Endothelial cell of hepatic sinusoid (primary cell): Measurements from ENCODE around the gene SPRN.

ENCODE experiments used
- in situ Hi-C: cut with HindIII; loops from 2 replicates; pipeline ENCODE4 v1.10.0; 2017; ENCODE audit warnings: low sequenced_read_pairs

The SPRN gene

DNA sequence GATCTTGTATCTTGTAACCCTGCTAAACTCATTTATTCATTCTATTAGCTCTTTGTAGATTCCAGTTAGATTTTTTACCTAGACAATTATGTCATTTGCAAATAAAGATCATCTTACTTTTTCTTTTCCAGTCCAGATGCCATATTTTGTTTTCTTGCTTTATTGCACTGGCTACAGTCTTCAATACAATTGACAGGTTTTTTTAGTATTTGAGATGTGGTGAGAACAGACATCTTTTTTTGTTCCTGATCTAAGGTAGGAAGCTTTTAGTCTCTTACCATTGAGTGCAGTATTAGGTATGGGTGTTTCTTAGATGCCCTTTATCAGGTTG, 12.1 kb downstream of the SPRN start:
- in situ Hi-C loops = no loop called here

DNA sequence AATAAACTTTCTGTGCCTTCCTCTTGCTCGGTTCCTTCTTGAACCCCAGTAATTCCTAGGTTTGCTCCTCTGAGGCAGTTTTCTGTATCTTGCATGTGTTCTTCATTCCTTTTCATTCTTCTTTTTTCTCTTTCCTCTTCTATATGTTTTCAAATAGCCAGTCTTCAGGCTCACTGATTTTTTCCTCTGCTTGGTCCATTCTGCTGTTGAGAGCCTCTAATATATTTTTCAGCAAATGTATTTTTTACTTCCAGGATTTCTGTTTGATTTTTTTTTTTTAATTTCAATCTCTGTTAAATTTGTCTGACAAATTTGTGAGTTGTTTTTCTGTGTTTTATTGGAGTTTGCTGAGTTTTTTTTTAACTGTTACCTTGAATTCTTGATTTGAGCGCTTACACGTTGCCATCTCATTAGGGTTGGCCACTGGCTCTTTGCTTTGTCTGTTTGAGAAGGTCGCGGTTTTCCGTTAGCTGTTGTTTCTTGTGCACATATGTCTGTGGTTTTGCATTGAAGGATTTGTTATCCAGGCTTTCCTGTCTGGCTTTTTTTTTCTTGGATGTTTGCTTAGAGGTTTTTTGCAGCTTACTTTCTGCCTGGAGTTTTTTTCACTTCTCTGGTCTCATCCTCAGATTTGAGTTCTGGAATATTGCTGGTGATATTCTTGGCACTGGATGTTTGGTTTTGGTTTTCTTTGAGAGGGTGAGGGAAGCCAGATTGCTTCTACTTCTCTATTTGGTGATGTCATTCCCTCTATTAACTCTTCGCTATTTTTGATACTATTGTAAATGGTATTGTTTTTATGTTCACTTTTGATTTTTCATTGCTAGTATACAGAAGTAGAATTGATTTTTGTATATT, 12.7 kb downstream of the SPRN start:
- in situ Hi-C loops = no loop called here

DNA sequence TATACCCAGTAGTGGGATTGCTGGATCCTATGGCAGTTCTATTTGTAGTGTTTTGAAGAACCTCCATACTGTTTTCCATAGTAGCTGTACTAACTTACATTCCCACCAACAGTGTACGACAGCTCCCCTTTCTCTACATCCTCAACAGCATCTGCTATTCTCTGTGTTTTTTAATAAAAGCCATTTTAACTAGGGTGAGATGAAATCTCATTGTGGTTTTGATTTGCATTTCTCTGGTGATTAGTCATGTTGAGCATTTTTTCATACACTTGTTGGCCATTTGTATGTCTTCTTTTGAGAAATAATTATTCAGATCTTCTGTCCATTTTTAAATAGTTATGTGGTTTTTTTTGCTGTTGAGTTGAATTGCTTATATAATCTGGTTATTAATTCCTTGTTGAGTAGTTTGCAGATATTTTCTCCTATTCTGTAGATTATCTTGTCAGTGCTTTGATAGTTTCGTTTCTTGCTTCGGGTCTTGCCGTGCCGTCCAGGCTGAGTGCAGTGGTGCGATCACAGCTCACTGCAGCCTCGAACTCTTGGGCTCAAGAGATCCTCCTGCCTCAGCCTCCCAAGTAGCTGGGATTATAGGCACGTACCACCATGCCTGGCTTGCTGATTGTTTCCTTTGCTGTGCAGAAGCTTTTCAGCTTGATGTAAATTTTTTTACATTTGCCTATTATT, 18.4 kb downstream of the SPRN start:
- in situ Hi-C loops = no loop called here

DNA sequence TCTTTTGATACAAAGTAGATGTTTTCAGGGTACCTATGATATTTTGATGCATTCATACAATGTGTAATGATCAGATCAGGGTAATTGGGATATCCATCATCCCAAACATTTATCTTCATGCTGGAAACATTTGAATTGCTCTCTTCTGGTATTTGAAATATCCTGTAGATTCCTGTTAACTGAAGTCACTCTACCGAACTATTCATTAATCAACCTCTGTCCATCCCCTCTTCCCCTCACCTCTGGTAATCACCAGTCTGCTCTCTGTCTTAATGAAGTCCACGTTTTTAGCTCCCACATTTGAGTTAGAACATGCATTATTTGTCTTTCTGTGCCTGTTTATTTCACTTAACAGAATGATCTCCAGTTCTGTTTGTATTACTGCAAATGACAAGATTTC, 19.2 kb downstream of the SPRN start:
- in situ Hi-C loops = no loop called here

DNA sequence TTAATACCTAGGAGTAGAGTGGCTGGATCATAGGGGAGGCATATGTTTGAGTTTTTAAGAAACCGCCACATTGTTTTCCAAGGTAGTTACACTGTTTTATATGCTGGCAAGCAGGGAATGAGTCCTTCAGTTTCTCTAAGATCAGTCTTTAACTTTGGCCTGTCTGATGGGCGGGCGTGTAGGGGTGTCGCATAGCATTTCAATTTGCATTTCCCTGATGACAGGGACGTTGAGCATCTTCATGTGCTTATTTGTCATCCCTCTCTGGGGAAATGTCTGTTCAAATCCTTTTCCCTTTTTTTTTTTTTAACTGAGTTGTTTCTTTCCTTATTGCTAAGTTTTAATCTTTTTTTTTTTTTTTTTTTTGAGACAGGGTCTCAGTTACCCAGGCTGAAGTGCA, 20.6 kb downstream of the SPRN start:
- in situ Hi-C loops = no loop called here

DNA sequence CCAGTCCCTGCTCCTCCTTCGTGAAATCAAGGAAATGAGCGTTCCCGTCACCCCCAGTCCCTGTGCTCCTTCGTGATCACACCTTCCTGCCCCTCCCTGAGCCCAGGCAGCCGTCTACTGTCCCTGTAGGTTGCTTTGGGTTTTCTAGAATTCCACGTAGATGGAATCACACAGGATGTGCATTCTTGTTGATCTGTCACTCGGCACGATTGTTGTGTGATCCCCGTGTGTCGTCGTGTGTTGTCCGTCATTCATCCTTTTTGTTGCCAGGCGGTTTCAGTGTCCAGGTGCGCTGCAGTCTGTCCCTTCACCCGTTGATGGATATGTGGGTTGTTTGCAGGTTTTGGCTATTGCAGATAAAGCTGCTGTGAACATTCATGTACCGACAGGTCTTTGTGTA, 21.1 kb downstream of the SPRN start:
- in situ Hi-C loops = no loop called here

DNA sequence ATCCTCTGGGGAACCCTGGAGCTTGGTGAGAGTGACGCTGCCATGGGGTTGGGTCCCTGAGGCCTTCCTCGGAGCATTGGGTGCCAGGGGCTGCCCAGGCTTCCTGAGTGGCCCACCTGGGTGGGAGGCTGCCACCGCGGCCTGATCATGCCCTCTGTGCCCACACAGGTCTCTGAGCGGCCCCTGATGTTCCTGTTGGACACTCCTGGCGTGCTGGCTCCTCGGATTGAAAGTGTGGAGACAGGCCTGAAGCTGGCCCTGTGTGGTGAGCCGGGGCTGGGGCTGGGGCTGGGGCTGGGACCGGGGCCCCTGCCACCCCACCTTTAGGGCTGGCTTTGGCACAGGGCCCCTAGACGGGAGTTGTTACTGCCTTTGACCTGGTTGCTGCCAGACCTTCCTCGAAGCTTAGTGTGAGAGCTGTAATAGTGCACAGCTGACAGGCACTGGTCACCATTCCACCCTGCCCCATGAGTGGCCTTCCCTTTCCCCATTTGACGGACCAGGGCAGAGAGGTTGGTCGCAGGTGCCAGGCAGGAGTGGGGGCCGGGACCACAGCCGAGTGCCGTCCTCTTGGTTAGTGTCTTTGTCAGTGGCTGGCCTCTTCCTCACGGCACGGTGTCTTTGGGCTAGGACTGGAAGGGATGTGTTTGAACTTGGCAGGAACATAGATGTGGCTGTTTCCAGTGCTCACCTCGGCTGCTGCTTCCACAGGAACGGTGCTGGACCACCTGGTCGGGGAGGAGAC, 22.3 kb downstream of the SPRN start:
- in situ Hi-C loops = no loop called here

DNA sequence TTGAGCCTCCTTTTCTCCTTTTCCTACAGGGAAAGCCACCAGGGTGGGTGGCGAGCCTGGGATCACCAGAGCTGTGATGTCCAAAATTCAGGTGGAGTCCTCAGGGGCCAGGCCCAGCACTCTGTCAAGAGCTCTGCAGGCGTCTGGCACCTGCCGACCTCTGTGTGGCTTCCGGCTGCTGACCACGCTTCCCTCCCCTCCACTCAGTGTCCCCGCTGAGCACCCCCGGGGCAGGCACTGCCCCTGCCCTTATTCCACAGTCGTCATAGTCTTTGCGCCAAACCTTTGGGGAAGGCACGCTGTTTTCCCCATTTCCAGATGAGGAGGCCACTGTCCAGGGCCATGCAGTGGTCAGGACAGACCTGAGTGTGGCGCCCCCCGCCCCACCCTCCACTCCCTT, 22.9 kb downstream of the SPRN start:
- in situ Hi-C loops = no loop called here

DNA sequence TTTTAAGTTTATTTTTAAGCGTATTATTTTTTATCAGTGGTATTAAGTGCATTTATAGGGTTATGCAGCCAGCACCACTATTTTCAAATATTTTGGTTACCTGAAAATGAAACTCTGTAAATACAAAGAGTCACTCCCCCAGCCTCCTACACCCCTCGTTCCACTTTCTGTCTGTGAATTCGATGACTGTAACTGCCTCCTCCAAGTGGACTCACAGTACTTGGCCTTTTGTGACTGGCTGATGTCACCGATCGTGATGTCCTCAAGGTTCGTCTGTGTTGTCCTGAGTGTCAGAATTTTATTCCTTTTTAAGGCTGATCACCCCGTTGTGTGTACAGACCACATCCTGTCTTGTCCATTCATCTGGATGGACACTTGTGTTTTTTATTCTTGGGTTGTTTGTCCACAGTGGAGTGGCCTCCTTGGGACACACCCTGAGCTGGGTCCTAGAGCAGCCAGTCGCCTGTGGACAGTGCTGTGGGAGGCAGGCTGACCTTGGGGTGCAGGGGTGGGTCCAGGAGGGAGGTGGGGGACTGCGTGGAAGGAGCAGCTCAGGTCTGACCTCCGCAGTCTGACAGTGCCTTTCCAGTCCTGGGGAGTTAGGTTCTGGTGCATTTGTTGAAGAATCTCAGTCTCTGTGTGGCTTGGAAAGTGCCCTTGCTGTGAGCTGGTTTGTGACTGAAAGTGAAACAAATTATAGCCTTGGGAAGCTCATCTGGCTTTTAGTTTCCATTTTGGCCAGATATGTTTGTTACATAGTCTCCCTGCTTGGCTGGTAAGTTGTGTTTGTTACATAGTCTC, 23.6 kb downstream of the SPRN start:
- in situ Hi-C loops = no loop called here

DNA sequence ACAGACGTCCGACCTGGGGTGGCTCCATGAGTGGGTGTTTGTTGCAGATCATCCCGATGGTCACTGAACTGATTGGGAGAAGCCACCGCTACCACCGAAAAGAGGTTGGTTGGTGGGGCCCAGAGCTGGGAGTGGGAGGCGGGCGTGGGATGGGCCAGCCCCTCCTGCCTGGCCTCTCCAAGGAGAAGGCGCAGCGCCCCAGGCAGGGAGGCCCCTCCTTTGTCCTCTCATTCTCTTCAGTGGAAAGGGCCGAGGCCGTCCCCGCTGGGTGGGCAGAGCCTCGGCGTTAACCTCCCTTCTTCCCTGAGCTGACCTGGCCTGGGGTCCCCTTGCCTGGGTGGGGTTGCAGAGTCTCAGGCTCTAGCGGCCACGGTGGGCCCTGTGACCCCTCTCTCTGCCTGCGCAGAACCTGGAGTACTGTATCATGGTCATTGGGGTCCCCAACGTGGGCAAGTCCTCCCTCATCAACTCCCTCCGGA, 25.3 kb downstream of the SPRN start:
- in situ Hi-C loops = no loop called here

DNA sequence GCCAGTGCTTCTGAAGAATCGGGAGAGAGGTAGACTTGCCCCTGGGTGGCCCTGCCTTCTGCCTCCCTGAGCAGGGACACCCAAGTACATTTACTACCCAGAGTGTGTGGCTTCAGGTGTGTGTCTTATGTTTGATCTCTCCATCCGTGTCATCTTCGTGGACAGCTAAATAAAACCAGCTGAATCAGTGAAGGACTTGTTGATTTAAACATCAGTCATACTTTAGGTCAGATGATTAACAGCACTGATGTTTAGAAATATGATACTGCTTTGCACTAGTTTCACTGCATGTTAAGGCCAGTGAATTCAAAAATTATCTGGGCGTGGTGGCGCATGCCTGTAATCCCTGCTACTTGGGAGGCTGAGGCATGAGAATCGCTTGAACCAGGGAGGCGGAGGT, 26.5 kb downstream of the SPRN start:
- in situ Hi-C loops = no loop called here

DNA sequence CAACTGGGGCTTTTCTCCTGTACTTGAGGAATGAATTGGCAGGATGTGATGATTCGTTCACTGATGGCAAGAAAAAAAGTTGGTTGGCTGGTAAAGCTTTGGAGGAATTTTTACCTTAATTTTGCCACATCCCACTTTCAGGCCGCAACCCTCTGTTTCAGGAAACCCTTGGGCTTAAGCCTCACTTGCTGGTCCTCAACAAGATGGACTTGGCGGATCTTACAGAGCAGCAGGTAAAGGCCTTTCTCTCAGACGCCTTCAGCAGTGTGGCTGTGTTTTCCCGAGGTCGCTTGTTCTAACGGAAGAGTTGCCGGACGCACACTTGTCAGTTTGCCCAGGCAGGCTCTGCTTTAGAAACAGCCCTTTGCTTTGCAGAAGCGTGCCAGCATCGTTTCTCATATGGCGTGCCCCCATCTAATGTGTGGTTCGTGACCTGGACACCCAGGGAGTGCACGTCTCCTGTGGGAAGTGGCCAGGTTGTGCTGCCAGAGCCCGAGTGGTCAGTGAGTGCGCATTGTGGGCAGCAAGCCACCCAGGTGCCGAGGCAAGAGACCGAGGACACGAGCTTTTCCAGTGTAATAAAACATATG, 28.3 kb downstream of the SPRN start:
- in situ Hi-C loops = no loop called here

DNA sequence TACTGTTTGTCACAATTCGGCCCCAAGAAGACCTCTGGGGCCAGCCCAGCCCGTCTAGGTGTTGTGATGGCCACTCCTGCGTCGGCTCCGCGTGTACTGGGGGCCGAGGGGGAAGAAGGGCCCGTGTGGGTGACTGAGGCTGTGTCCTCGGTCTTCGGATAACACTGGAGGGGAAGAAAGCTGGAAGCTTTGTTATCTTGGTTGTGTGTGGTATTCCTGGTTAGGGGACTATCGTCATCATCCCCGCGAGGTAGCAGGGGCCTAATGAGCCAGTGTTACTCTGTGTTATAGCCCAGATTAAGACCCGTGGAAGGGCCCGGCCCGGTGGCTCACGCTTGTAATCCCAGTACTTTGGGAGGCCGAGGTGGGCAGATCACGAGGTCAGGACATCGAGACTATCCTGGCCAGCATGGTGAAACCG, 29.6 kb downstream of the SPRN start:
- in situ Hi-C loops = no loop called here

DNA sequence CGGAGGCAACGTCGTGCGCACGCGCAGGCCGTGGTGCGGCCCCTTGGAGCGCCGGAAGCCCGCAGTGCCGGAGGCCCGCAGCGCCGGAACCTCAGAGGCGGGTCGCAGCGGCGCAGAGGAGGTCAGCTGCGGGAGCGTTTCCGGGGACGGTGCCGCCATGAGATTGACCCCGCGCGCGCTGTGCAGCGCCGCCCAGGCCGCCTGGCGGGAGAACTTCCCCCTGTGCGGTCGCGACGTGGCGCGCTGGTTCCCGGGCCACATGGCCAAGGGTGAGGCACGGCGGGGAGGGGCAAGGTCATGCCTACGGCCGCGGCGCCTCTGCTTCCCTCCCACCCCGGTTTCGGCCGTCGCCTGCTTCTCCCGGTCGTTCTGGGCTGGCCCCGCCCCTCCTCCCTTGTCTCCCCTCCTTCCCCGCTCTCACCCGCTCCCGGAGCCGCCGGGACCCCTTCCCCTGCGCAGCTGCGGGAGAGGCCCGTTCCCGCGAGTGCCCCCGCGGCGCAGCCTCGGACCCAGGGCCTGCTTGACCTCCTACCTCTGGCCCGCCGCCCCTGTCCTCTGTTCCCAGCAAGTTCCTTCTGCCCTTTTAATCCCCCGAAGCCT, 30.3 kb downstream of the SPRN start, which contains the start of gene MTG1:
TSS of gene MTG1 (plus strand) at position 94 of the 600 bp plus-strand sequence. CDS start at position 158, 64 bp downstream.
- in situ Hi-C loops = no loop called here

DNA sequence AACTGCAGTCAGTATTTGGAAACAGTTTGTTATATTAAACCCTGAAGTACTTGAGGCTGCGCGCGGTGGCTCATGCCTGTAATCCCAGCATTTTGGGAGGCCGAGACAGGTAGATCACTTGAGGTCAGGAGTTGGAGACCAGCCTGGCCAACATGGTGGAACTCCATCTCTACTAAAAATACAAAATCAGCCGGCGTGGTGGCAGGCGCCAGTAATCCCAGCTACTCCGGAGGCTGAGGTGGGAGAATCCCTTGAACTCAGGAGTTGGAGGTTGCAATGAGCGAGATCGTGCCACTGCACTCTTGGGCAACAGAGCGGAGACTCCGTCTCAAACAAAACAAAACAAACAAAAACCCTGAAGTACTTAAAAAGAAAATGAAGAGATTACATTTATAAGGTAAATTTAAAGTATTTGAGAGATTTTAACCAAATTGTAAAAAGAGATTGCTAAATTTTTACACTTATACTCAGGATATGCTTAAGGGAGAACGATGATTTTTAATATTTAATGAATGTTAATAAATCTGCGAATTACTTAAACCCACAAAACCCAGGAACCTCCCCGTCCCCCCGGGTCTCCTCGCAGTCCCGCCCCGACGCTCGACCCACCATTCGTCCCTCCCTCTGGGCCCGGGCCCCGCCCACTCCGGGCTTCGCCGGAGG, 30.9 kb downstream of the SPRN start:
- in situ Hi-C loops = no loop called here

DNA sequence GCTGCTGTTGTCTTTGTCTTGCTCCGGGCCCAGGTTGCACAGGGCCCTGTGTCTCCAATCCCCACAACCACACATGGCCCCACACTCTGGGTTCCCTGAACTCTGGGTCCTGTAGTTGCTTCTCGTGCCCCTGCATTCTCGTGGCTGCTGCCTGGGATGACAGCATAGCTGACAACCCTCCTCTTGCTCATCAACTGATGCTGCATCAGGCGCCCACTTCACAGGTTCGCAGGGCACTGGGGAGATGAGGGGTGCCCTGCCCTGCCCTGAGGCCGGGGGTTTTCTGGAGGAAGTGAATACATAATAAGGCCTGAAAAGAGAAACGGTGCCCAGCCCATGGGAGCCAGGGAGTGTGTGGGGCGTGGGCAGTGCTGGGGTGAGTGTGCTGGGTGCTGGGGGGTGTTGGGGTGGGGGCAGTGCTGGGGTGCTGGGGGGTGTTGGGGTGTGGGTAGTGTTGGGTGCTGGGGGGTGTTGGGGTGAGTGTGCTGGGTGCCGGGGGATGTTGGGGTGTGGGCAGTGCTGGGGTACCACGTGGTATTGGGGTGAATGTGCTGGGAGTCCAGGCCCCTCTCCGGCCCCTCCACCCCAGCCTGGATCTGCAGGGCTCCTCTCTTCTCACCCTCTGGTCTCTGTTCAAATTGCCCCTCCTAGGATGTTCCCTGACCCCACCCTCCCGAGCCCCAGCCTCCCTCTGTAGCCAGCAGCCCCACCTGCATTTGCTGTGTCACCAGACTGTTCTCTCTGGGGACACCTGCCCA, 32.5 kb downstream of the SPRN start:
- in situ Hi-C loops = no loop called here

DNA sequence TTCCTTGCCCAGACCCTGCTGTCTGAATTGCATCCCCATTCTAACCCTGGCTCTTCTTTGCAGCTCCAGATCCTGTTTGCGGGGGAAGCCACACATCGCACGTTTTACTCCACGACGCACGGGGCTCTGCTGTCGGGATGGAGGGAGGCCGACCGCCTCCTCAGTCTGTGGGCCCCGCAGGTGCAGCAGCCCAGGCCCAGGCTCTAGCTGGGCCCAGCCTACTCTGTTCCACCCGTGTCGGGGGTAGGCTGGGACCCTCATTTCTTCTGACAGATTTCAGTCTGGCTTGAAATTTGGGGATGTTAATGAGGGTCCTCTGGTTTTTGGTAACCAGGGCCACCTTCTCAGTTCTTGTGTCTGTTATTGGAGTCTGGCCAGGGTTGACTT, 33.2 kb downstream of the SPRN start:
- in situ Hi-C loops = no loop called here

DNA sequence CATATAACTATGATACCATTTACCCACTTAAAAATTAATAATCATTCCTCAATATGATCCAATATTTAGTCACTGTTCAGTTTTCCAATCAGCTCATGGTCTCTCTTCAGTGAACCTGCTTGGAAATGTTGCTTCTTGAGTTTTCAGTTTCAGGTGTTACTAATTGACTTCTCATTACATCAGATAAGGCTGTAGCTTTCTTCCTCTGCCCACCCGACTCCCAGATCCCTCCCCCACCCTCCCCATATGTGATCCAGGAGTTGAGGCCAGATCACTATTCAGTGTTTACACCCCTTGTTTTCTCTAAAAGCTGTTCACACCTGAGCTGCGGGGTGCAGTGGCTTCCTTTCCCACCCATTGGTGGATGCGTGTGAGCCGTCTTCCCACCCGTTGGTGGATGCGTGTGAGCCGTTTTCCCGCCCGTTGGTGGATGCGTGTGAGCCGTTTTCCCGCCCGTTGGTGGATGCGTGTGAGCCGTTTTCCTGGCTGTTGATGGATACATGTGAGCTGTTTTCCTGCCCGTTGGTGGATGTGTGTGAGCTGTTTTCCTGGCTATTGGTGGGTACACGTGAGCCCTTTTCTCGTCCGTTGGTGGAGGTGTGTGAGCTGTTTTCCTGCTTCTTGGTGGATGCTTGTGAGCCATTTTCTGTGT, 33.7 kb downstream of the SPRN start:
- in situ Hi-C loops = no loop called here
